Activated CD4-positive, alpha-beta T cell treated with anti-CD3 and anti-CD28 coated beads, Interleukin-10, Interleukin-2, amounts not matched to agents 100 ng/mL and 50 ng/mL, durations not matched to agents 16 hours and 8 hours (primary cell): ENCODE measurements around the gene NUP35.
A peak's percentile ranks its signal among the peaks of the same experiment; 100 is the strongest.

Experiments used
- DNase-seq: peaks from one replicate; pipeline ENCODE4 v3.0.0-alpha.2; 2020

Gene NUP35, protein sequence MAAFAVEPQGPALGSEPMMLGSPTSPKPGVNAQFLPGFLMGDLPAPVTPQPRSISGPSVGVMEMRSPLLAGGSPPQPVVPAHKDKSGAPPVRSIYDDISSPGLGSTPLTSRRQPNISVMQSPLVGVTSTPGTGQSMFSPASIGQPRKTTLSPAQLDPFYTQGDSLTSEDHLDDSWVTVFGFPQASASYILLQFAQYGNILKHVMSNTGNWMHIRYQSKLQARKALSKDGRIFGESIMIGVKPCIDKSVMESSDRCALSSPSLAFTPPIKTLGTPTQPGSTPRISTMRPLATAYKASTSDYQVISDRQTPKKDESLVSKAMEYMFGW

GRCh38 chr2:183124222-183124956 lies at the start of gene NUP35:
TSS of gene NUP35 (plus strand) at chr2:183124443. CDS start at chr2:183124458, 15 bp downstream.
- peak; percentile 90 for DNase-seq

- DNase-seq = no peak
Measured at GRCh38 chr2:183078163-183078463, 46.1 kb upstream of the NUP35 start.

DNA sequence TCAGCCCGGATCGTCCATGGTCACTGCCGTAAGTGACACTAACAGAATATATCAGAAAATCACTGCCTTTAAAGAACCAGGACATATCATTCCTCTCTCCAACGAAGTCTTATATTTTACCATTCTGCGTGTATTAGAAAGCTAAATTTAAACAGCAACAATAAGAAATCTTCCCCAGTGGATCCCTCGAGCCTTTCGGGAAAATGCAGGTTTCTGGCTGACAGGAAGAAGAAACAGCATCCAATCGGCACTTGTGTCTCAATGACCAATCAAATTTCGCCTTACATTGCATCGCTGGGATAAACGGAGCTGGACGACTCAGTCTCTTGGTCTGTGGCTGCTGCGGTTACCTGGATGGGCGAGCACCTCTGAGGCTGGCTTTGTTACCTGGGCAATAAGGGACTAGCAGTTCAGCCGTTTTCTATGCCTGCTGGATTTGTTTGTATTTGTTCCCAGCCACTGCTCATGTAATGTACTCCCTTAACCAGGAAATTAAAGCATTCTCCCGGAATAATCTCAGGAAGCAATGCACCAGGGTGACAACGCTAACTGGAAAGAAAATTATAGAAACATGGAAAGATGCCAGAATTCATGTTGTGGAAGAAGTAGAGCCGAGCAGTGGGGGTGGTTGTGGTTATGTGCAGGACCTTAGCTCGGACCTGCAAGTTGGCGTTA lies 45.6 kb upstream of the NUP35 start, which contains the start of gene DUSP19:
DUSP19 (plus strand) TSS at position 284 of the 675 bp plus-strand sequence; CDS start at position 471, 187 bp downstream.
- peak; percentile 90 for DNase-seq

DNA sequence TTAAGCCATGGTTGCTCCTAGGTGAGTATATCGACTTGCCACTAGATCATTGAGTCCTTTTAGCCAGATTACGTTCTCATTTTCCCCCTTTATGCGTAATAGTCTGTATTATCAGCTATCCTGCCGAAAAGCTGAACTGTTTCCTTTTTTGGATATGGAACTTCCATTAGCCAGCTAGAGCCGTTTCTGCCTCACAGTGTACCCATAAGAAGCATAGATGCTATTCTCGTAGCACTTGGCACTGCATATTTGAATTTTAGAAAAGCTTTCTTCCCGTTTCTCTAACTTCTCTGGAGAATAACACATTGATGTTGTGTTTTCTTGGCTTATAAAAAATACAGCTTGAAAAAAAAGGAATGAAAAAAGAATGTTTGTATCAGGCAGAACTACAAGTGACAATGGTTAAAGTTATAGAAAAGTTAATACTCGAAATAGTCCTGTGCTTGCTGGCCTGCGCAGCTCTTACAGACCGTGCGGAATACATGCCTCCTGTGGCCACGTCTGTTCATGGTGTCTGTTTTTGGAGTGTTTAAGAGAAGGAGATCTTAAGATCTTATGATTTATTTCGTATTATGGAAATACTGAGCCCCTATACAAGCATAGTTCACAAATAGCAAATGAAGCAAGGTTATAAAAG lies 45.0 kb upstream of the NUP35 start:
- DNase-seq = no peak

- no peak for DNase-seq
Measured at GRCh38 chr2:183081911-183082310, 42.3 kb upstream of the NUP35 start.

GRCh38 chr2:183088061-183088460 lies 36.2 kb upstream of the NUP35 start:
- peak; percentile 5 for DNase-seq

DNA sequence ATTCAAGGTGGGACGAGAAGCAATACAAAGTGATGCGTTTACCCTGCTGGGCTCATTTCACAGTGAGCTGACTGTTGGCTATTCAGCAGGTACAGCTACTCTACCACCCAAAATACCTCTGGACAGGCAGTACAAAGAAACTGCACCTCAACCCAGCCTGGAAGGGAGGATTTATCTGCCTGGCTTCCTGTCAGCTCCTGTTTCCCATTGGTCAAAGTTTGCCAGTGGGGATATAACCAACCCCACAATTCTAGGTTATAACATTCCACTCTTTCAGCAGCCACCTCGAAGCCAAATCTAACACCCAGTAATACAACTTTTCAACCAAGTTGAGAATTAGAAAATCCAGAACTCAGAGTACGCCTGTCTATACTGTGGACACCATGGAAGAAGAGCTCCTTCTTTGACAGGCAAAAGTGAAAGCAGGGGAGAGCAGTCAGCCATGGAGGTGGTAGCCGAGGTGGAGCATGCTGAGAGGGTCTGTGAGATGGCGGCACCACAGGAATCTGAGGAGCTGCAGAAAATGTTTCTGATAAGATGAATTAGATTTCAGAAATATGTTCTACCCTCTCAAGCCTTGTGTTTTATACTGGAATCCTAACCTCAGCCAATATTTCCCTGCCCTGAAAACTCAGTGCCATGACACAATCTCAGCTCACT lies 34.9 kb upstream of the NUP35 start:
- DNase-seq = no peak

DNA sequence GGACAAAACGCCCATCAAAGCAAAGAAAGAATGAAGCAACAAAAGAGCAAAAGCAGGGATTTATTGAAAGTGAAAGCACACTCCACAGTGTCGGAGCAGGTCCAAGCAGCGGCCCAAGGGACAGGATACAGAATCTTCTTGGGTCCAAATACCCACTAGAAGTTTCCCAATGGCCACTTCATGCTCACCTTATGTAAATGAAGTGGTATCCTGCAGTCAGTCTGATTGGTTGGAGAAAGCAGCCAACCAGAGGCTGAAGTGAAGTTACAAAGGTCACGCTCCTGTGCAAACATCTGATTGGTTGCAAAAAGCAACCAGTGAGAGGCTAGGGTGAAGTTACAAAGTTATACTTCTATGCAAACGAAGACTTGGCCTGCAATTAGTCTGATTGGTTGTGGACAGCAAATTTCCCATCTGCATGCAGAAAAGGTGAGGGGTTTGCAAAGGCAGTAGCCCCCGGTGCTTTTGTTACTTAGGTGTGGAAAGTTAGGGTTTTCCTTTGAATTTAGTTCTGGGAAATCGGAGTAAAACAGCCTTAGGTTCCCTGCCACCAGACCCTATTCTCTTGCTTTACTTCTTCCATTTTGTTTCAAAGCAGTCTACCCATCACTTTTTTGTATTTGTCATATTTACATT lies 32.8 kb upstream of the NUP35 start:
- no peak for DNase-seq

DNA sequence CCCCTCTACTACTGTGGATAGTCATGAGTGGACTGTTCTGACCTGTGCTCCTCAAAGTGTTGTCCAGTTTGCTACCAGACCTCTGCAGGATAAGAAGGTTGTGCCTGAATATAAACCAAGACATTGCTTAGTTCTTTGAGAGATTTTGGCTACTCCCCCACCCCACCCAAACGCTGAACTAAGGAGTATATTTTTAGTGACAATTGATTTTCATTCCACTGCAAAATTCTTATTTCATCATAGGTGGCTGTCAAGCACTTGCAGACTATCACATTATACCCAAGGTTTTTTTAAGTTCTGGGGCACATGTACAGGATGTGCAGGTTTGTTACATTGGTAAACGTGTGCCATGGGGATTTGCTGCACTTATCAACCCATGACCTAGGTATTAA lies 32.3 kb upstream of the NUP35 start:
- DNase-seq = no peak

- peak; percentile 32 for DNase-seq
Measured at GRCh38 chr2:183093857-183094657, 30.2 kb upstream of the NUP35 start.

DNA sequence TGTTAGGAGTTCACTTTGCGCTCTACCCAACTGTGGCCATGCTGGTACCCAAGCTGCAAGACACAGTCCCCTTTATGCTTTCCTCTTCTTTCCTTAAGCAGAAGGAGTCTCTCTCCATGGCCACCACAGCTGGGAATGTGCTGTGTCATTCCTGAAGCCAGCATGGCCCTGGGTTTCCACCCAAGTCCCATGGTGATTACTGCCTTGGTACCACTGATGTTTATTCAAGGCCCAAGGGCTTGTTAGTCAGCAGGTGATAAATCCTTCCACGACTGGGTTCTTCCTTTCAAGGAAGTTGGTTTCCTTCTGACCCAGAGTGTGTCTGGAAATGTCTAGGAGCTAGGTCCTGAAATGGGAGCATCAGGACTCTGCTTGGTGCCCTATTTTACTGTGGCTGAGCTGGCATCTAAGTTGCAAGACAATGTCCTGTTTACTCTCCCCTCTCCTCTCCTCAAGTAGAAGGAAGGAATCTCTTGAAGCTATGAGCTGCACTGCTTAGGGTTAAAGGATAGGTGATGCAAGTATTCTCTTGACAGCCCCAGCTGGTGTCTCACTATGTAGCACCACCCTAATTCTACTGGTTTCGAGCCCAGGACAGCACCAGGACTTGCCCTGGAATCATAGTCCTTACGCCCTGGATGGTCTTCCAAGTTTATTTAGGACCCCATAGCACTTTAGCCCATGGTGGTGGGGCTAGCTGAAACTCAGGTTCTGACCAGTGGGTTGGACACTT lies 18.7 kb upstream of the NUP35 start:
- no peak for DNase-seq

DNA sequence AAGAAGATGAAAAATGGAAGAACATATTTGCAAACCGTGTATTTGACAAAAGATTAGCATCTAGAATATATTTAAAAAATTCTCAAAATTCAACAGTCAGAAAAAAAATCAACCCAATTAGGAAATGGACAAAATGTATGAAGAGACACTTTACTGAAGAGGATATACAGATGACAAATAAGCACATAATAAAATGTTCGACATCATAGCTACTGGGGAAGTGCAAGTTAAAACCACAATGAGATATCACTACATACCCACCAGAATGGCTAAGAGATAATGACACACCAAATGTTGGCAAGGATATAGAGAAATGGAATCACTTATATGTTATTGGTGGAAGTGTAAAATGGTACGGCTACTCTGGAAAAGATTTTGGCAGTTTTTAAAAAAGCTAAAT lies 11.7 kb upstream of the NUP35 start:
- no peak for DNase-seq

GRCh38 chr2:183113630-183114029 lies 10.6 kb upstream of the NUP35 start:
- DNase-seq = no peak

DNA sequence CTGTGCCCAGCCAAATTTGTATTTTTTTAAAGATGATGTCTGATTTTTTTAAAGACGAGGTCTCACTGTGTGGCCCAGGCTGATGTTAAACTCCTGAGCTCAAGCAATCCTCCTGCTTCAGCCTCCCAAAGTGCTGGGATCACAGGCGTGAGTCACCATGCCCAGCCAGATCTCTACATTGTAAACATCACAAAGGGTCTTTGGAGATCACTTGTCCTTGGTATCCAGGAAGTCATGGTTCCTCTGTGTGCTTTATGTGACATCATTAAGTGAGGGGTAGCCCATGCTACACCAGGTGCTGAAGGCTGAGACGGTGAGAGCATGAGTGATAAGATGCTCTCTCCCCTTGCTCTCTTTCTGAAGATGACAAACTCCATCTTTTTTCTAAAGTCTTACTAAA lies 7.0 kb upstream of the NUP35 start:
- DNase-seq = no peak

DNA sequence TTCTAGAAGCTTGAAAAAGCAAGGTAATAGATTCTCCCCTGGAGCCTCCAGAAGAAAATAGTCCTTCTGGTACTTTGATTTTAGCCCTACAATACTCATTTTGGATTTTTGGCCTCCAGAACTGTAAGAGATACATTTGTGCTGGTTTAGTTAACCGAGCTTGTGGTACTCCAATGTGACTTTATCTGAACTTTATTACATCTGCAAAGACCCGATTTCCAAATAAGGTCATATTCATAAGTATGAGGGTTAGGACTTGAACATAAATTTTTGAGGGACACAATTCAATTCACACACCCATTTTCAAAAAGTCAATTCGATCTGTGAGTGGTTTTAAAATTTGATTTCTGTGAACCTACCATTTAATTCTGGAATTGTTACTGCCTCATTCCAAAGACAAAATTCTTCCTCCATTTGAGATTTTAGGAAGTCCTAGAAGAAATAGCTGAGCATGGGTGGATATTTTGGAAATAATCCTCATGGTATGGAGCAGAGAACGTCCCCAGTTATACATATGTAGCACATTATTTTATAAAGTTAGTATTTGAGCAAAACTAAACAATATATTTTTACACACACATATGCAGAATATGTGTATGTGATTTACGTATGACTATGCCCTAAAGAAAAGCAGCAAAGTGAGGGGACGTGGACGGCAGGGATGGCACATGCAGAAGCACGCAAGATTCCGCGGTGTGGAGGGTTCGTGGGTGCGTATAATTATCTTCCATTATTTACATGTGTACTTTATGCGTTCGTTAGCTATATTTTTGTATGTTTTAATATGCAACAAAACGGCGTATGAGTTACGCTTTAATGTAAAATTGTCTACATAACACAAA lies 905 bp upstream of the NUP35 start:
- no peak for DNase-seq

- DNase-seq = no peak
Measured at GRCh38 chr2:183123959-183124221, 353 bp upstream of the NUP35 start.

GRCh38 chr2:183124957-183125255 lies 663 bp downstream of the NUP35 start:
- no peak for DNase-seq

DNA sequence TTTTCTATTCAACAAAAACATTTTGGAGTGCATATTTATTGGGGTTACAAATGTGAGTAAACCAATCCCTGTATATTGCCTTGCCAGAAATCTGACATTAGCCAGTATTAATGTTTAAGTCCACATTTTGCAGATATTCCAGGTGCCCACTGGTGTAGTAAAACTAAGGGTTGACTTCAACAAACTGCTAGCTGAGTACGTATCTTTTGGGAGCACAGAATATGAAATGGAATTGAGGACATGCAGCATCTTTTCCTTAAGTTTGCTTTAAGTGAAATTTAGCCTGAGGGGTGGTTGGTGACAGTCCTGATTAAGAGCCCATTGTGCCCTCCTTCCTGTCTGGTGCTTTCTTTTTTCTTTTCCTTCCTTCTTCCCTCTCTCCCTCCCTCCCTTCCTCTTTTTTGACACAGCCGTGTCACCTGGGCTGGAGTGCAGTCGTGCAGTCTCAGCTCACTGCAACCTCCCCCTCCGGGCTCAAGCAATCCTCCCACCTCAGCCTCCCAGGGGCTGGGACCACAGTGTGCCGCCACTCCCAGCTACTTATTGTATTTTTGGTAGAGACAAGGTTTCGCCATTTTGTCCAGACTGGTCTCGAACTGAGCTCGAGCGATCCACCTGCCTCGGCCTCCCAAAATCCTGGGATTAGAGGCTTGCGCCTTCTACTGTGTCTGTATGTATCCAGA lies 1.6 kb downstream of the NUP35 start:
- DNase-seq = no peak

- no peak for DNase-seq
Measured at GRCh38 chr2:183126635-183127034, 2.4 kb downstream of the NUP35 start.

- DNase-seq = no peak
Measured at GRCh38 chr2:183134016-183134415, 9.8 kb downstream of the NUP35 start.
